GM12891 (cell line): ENCODE results near the gene TMCC3.

Experiments
- POLR2A ChIP-seq: IDR thresholded peaks from 2 replicates; pipeline ENCODE4 v1.6.1; 2011; ENCODE audit warnings: low read depth, low read length, control low read depth
- POLR2AphosphoS5 ChIP-seq: IDR thresholded peaks from 2 replicates; pipeline ENCODE4 v1.6.1; 2011; ENCODE audit warnings: low read depth, low read length, control low read depth
- POU2F2 ChIP-seq: IDR thresholded peaks from 2 replicates; pipeline ENCODE4 v1.6.1; 2011; ENCODE audit warnings: low read depth, mild to moderate bottlenecking, control low read depth, low read length, moderate library complexity
- SPI1 ChIP-seq: IDR thresholded peaks from 2 replicates; pipeline ENCODE4 v1.6.1; 2011; ENCODE audit warnings: low read depth, low read length, control low read depth
- TAF1 ChIP-seq: IDR thresholded peaks from 2 replicates; pipeline ENCODE4 v1.6.1; 2011; ENCODE audit warnings: low read depth, low read length, control low read depth

GRCh38 chr12:94609917-94610443, 40.4 kb downstream of the TMCC3 start:
- TF ChIP-seq POLR2AphosphoS5 (no peak), POLR2A (no peak), TAF1 (no peak), SPI1 (no peak), POU2F2 (no peak)
